Sciatic nerve (tissue), 2 donors: ENCODE results near the gene CALHM3. TPM values are rescaled to one million over a fixed set of nuclear protein-coding genes. Genes with fewer than 3 reads are reported as not detected.
"Not testable (repeated sequence)": the region's sequence is repeated elsewhere in the genome, so short reads cannot be mapped to it uniquely, and the experiment has no call there.

Source experiments
- ATAC-seq: fragments of 200-7000 bp; cut with Tn5 transposase; one replicate; pipeline ENCODE4 v1.9.1; 2020; ENCODE audit warnings: mild to moderate bottlenecking, moderate library complexity
- DNase-seq: peaks from one replicate; pipeline ENCODE4 v3.0.0-alpha.2; 2020; ENCODE audit warnings: low spot score
- intact Hi-C: fragments of 100-400 bp; cut with DNase I; formaldehyde crosslinking; loops from one replicate; pipeline ENCODE4 v1.14.2; 2022
- total RNA-seq: library from RNA; stranded (reverse); fragmentation: NEBNext Ultra II Directional; extraction: Animal tissue kit (Norgen Biotek cat#: 25700); gene quantifications from one replicate; pipeline ENCODE4 v1.2.1, GENCODE V29; 2021
- donor health status: DM: no; HTN: no; CAD: no.
- donor health status: DM: no; HTN: no; CAD: no.

Gene CALHM3
- total RNA-seq, 1 donor from 2014 or later = not detected

DNA sequence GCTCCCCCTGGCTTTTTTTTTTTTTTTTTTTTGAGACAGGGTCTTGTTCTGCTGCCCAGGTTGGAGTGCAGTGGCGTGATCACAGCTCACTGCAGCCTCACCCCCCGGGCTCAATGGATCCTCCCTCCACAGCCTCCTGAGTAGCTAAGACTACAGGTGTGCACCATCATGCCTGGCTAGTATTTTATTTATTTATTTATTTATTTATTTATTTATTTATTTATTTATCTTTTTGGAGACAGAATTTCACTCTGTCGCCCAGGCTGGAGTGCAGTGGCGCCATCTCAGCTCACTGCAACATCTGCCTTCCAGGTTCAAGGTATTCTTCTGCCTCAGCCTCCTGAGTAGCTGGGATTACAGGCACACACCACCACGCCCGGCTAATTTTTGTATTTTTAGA lies 24.7 kb upstream of the CALHM3 start:
- ATAC-seq, DNase-seq, intact Hi-C loops: not testable (repeated sequence)

DNA sequence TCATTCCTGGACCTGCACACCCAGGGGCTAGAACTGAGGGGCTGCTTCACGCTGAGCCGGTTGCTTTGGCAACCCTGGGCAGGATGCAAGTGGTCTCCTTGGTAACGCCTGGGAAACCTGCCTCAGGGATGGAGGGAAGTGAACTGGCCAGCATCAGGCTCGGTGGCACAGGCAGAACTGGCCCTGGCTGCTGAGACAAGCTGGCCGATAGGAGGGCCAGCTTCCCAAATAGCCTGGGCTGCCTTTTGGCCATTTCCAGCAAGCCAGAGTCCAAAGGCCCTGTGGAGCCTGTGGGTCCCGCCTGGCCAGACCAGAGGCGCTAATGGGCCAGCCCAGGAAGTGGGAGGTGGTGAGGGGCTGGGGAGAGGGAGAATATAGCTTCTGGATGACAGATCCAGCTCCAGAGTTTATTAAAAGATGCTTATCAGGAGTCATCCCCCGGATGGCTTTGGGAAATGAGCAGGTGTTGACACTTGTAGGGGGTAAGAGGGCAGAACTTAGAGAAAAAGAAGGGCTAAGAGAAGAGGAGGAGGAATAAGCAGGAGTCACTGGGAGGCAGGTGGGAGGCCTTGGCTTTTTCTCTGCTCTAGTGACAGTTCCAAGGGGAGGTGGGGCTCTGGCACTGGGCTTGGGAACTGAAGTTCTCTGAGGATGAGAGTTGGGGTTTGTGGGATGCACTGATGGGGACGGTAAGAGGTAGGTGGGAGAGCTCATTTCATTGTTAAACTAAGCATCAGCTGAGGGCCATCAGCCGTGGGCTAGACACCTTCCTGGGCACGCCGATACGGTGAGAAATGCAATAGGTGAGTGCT lies 24.0 kb upstream of the CALHM3 start:
- intact Hi-C loops = no loop called here
- DNase-seq (no peak), ATAC-seq (no peak)

DNA sequence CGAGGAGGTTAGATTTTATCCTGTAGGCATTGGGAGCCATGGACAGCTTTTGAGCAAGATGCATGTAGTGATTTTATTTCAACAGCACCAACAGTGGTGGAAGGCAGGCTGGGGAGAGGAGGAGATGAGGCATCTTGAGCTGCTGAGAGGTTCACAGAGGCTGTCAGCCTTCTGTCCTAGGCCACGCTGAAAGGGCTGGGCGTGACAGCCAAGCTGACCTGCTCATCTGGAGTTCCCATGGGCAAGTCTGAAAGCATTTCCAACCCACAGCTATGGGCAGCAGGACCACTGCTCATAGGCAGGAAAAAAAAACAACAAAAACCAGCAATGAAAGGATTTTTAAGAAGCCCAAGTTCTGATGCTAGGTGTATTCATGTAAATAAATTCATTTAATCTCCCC lies 22.1 kb upstream of the CALHM3 start:
- intact Hi-C loops = no loop called here

DNA sequence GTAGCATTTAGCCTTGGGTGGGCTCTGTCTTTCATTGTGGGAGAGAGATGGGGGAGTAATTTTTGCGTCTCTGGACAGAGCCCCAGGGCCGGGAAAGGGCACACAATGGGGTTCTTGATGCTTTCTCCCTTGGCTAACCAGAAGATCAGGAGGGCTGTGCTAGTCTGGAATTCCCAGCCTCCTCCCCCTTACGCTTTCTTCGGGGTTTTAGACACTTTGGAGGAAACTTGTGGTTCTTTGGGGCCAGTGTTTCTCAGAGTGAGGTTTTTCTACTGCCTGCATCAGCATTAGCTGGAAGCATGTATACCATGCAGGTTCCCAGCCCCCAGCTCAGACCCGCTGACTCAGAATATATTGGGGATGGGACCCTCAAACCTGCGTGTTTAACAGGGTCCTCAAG lies 21.4 kb upstream of the CALHM3 start:
- intact Hi-C loops = no loop called here
- DNase-seq = no peak
- no peak for ATAC-seq

More for the DNA sequence above, 22.1 kb upstream of the CALHM3 start:
- ATAC-seq (no peak), DNase-seq (no peak)

DNA sequence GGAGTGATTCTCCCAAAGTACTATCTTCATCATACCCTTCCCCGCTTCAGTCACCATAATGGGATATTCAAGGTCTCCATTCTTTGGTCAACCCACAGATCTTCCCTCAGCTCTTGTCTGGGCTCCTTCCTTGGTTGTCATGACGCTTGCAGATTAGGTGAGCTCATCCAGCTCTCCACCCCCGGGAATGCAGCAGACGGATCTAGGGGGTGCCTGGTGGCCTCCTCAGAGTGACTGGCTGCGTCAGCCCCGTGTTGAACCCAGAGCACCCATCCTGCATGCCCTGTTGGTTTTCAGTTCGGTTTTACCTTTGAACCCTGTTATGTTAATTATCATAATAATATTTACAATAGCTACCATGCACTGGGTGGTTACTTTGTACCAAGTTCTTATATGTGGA lies 20.8 kb upstream of the CALHM3 start:
- ATAC-seq (no peak), DNase-seq (no peak)
- intact Hi-C loops = no loop called here

DNA sequence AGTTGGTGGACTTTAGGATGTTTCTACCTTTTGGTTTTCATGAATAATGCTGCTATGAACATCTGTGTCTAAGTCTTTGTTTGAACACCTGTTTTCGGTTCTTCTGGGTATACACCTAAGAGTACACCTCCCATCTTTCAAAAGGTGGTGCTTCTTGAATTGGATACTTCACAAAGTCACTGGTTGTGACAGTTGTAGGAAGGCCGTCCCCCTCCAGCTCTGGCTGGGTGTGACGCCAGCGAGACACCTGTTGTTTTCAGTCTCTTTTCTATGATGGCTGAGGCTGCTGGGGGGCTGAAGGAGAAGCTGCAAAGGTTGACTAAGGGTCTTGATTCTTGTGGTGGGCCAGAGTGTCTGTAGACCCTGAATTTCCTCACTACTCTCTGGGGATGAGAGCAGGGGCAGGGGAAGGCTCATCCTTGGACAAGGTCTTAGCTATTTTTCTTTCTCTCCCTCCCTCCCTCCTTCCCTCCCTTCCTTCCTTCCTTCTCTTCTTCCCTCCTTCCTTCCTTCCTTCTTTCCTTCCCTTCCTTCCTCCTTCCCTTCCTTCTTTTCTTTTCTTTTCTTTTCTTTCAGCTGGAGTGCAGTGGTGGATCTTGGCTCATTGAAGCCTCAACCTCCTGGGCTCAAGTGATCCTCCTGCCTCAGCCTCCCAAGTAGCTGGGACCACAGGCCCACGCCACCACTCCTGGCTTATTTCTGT lies 20.0 kb upstream of the CALHM3 start:
- ATAC-seq = no peak
- intact Hi-C loops = no loop called here
- DNase-seq = no peak

DNA sequence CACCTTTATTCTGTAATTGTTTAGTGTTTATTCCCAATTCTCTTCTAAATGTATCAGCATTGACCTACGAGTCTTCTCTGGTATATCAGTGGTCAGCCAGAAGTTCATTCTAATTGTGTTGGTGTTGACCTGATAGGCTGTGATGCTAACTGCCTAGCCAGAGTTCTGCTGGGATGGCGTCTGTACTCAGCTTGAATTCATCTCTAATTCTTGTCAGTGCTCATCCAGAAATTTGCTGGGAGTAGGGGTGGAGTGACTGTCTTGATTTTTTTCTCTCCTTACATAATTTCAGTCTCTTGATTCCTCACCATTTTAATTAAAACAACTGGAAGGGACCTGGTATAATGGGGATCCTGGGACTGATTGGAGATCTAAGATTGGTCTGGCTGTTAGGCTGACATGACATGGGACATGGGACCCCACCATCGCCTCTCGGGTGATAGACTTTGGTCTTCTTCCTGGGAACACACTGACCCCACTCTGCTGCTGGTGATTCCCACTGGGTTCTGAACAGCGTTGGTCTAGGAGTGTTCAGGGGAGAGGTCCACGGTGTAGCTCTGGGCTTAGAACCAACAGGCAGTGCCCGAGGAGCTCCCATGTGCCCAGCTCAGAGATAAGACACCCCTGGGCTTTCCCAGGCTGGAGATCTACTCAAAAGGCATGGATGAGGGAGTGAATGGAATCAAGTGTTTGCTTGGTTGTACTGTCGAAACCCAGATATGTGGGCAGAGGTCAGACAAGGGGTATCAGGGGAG lies 18.3 kb upstream of the CALHM3 start:
- intact Hi-C loops = no loop called here
- DNase-seq (no peak), ATAC-seq (no peak)

DNA sequence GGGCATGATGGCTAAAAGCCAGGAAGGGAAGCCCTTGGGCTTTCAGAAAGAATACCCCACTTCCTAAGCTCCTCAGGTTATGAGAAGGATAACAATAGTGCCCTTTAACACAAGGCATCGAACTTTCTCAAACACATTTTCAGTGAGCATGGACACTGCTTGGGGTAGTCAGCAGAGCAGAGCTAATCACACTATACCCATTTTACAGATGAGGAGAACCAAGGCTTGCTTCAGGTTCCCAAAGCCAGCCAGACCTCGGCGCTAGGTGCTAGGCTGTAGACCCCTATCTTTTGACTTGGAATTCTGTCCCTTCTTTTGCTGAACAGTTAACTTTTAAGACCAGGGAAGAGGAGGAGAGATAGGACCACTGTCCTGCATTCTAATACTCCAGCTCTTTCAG lies 16.3 kb upstream of the CALHM3 start:
- DNase-seq = no peak
- intact Hi-C loops = no loop called here
- no peak for ATAC-seq

DNA sequence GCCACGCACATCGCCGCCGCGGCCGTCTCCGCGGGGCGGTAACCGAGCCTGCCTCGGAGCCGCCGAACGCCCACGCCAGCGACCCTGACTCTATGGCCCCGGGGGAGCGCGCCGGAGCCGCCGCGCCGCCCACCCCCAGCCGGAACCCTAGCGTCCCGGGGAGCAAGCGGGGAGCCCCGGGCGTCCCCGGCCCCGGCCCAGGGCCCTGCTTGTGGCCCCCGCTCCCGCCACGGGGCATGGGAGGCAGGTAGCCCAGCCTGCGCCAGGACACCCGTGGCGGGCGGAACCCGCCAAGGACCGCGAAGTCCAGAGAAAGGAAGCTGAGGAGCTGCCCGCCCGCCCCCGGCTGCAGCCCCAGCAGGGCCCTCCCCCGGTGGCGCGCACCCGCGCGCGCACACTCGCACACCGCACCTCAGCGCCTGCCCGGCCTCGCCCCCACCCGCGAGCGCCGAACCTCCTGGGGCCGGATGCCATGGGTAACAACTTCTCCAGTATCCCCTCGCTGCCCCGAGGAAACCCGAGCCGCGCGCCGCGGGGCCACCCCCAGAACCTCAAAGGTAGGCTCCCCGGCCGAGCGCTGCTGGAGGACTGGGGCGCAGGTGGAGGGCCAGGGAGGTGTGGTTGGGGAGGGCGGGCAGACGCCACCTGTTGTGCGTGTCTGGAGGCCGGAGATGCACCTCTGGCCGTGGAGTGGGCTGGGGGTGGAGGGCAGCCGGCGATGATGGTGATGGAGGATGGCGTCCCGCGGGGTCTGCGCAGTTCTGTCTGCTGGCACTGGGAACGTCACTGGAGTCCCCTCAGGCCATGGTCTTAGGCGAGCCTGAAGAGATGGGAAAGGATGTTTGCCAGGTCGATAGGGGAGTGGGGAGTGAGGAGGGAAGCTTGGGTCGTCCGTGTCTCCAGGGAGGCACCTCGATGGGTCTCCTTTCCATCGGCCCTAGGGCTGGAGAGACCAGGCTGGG lies 15.2 kb upstream of the CALHM3 start:
- no peak for ATAC-seq
- DNase-seq = no peak
- intact Hi-C loops = no loop called here

DNA sequence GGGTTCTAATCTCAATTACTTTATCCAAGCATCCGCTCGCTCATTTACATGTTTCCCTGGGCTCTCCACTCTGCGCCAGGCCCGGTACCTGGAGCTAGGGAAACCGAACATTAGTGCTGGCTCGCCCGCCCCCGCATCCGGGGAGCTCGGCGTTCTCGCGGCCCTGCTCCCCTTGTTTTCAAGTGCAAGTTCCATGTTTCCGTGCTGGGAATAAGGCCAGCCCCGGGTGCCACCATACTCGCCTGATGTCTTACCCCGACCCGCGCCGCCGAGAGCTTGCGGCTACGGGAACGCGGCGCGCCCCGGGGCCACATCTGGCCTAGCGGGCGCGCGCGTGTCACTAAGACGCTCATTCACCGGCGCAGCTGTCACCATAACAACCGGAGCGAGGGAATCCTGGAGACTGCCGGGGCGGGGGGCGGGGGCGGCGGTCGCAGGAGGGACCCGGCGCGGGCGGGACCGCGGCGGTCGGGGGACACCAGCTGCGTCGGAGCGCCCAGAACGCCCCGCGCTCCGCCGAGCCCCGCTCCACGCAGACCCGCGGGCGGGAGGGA lies 14.4 kb upstream of the CALHM3 start, which contains the start of gene NEURL1:
Gene NEURL1, plus strand, starts transcription at position 344 of the 554 bp plus-strand sequence. CDS start 683 bp downstream, outside the sequence.
- intact Hi-C loops = no loop called here
- no peak for DNase-seq
- ATAC-seq = peak; percentile 44

DNA sequence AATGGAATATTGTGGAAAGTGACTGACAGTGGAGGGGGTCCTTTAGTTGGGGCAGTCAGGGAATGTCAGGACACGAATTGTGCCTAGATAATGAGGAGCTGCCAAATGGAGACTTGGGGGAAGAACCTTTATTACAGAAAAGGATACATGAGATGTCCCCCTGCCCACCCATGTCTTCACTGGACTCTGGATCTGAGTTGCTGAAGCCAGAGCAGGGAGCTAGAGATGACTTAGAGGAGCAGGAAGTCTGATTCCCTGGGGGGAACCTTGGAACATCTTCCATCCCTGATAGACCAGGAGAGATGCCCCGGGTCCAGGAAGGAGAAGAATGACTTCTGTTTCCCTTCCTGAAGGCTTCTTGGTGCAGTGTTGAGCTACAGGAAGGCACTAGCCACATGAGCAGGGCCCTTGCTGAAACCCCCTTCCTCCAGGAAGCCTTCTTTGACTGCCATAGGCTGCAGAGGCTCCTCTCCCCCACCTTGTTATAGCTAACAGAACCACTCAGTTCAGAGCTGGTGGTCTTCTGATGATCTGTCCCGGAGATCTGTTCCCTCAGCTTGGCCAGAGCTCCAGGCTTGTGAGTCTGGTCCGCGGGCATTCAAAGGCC lies 13.7 kb upstream of the CALHM3 start:
- DNase-seq (no peak), ATAC-seq (no peak)
- intact Hi-C loops = no loop called here

DNA sequence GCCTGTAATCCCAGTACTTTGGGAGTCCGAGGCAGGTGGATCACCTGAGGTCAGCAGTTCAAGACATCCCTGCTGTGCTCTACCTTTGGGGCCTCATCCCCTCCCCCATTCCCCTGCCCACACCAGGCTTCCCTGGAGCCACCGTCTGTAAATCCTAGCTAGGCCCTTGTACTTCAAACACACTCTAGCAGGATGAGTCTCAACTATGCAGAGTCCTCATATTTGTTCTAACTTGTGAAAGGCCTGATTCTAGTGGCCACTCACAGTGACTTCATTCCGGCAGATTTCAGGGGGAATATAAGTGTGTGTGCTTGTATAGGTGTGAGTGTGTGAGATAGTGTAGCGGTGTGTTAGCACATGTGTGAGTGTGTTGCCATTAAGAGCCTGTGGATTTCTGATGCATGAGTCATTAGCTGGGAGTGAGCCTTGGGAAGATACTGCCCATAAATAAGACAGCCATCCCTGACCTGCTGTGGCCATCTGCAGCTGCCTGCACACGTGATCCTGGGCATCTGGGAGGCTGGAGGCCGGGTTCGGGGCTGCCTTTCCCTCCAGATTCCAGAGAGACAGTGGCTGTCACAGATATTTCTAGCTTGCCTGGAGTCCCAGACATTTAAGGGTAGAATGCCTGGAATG lies 12.8 kb upstream of the CALHM3 start:
- ATAC-seq = peak; percentile 81
- intact Hi-C loops = no loop called here
- no peak for DNase-seq

DNA sequence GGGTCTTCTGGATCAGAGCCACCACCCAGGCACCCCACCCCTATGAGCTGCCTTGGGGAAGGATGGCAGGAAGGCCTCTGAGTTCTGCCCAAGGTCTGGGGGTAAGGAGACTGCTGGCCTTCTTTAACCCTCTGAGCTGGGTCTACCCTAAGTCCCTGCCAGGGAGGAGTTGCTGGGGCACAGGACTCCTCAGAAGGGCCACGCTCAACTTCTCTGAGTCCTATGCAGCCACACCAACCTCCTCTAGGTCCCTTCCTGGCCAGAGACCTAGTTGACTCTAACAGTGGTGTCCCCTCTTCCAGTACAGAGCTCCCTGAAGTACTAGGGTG lies 11.9 kb upstream of the CALHM3 start:
- intact Hi-C loops = no loop called here
- ATAC-seq = no peak
- no peak for DNase-seq

DNA sequence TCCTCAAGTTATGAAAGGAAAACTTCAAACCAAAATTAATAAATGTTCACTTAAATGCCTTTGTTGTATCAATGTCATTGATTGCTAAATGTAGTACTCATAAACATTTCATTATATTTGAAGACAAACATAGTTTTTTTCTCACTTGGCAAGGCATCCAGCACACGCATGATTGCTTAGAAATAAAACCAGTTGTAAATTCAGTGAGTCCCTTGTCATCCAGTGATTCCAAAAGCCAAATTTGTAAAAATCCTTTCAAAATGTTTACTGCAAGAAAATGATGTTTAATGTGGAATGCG lies 8.3 kb upstream of the CALHM3 start:
- DNase-seq = no peak
- no peak for ATAC-seq
- intact Hi-C loops = no loop called here

DNA sequence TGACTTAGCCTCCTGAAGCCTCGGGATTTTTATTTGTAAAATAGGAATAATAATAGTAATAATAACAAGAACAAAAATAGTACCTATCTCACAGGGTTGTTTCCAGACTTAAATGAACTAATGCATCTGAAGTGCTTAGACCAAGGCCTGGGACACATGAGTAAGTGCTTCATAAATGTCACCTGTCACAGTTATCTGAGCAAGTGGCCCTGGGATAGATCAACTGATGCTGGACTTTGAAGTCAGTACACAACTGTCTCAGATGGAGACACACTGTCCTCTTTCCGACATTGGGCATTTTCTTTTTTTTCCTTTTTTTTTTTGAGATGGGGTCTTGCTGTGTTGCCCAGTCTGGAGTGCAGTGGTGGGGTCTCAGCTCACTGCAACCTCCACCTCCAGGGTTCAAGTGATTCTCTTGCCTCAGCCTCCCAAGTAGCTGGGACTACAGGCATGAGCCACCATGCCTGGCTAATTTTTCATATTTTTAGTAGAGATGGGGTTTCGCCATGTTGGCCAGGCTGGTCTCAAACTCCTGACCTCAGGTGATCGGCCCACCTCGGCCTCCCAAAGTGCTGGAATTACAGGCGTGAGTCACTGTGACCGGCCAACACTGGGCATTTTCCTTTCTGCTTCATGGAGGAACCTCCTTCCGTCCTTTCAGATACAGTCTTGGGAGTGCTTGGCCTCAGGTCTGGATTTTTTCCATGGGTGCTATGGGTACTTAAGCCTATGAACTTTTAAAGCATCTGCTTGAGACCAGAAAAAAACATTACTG lies 7.8 kb upstream of the CALHM3 start:
- DNase-seq, ATAC-seq, intact Hi-C loops: not testable (repeated sequence)

DNA sequence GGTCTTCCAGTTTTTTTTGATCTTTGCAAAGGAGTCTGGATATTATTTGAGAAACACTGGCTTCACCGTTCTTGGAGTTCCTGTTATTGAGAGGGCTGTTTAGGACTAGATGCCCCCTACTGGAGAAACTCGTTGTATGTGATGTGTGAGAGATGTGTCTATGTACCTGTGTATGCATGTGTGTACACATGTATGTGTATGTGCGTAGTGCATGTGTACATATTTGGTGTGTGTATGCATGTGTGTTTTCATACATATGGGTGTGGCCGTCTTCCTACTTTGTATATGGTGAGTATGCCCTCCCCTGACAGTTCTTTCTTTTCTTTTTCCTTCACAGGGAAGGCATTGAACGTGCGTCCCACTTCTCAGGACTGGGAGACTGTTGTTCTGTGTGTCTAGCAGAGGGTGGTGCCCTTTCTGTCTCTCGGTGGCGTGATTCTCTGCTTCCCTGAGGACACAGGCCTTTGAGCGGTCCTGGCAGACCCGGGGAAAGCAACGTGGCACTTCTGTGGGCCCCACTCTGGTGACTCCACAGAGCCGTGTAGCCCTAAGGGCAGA lies 3.0 kb upstream of the CALHM3 start:
- intact Hi-C loops = no loop called here
- peak; percentile 70 for ATAC-seq
- no peak for DNase-seq

DNA sequence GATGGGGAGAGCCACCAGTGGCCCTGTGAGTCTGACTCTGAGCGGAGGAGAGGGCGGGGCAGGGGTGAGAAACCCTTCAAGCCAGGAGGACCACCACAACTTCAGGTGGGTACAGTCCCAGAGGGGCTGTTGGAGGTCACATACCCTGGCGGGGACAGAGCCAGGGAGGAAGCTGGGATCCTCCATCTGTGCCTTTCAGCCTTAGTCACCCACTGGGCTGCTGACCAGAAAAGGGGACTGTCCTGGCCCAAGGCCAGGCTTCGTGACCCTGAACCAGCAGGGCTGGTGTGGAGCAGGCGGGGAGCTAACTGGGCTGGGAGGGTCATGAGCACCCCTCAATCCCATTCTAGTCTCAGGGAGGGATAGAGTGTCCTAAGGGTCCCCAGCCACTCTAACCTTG lies 1.5 kb upstream of the CALHM3 start:
- no peak for DNase-seq
- intact Hi-C loops = no loop called here
- peak; percentile 30 for ATAC-seq
